Loucy (cell line): ENCODE data around the gene TMEM183A.

Experiments used
- EZH2phosphoT487 ChIP-seq: fragments of 200-600 bp; IDR thresholded peaks from 2 replicates; pipeline ENCODE4 v1.6.1; 2018; ENCODE audit warnings: antibody characterized with exemption, mild to moderate bottlenecking, moderate library complexity, borderline replicate concordance
- TF ChIP-seq, protein P1 (sequence below): fragments of 200-600 bp; sonication (generic); conservative IDR thresholded peaks from 2 replicates; pipeline ENCODE4 v1.5.1; 2014; ENCODE audit warnings: mild to moderate bottlenecking, antibody characterized with exemption, low read length

DNA sequence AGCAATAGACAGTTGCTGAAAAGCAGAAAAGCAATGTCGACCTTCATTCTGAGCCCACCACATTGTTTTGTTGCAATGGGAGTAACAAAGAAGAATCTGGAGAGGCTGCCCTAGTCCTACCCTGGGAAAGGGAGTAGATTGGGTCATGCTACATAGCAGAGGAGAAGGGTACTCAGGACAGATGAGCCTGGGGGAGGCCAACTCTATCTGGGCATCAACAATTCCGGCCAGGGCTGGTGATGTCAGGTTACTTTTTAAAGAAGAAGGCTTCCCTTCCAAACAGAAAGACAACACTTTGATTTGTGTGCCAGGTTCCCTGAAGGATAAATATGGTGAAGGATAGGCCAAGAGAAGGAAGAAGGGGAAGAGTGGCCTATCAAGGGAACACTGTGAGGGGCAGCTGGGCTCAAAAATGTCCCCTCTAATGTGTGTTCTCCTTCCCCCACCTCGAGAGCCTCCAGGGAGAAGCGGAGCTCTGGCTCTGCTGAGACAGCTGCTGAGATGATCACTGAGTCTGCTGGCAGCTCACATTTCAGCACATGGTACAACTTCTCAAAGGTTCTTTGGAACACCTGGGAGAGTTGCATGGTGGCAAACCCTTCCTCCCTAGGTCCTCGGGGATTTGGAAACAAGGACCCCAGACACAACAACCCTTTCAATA is 45.8 kb upstream of the TMEM183A start:
- TF ChIP-seq, protein P1, sequence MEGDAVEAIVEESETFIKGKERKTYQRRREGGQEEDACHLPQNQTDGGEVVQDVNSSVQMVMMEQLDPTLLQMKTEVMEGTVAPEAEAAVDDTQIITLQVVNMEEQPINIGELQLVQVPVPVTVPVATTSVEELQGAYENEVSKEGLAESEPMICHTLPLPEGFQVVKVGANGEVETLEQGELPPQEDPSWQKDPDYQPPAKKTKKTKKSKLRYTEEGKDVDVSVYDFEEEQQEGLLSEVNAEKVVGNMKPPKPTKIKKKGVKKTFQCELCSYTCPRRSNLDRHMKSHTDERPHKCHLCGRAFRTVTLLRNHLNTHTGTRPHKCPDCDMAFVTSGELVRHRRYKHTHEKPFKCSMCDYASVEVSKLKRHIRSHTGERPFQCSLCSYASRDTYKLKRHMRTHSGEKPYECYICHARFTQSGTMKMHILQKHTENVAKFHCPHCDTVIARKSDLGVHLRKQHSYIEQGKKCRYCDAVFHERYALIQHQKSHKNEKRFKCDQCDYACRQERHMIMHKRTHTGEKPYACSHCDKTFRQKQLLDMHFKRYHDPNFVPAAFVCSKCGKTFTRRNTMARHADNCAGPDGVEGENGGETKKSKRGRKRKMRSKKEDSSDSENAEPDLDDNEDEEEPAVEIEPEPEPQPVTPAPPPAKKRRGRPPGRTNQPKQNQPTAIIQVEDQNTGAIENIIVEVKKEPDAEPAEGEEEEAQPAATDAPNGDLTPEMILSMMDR, result no peak
- no peak for TF ChIP-seq EZH2phosphoT487
